HG03025 (cell line): Measurements from ENCODE around the gene SELENOV.
A peak's percentile ranks its signal among the peaks of the same experiment; 100 is the strongest.
"Not testable (repeated sequence)": the region's sequence is repeated elsewhere in the genome, so short reads cannot be mapped to it uniquely, and the experiment has no call there.

Source experiments
- ATAC-seq: cut with Tn5 transposase; IDR thresholded peaks from one replicate; pipeline ENCODE4 v1.9.1; 2021; ENCODE audit warnings: mild to moderate bottlenecking, moderate library complexity; ENCODE audit not compliant: unreplicated experiment, low FRiP score

SELENOV gene, protein sequence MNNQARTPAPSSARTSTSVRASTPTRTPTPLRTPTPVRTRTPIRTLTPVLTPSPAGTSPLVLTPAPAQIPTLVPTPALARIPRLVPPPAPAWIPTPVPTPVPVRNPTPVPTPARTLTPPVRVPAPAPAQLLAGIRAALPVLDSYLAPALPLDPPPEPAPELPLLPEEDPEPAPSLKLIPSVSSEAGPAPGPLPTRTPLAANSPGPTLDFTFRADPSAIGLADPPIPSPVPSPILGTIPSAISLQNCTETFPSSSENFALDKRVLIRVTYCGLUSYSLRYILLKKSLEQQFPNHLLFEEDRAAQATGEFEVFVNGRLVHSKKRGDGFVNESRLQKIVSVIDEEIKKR

DNA sequence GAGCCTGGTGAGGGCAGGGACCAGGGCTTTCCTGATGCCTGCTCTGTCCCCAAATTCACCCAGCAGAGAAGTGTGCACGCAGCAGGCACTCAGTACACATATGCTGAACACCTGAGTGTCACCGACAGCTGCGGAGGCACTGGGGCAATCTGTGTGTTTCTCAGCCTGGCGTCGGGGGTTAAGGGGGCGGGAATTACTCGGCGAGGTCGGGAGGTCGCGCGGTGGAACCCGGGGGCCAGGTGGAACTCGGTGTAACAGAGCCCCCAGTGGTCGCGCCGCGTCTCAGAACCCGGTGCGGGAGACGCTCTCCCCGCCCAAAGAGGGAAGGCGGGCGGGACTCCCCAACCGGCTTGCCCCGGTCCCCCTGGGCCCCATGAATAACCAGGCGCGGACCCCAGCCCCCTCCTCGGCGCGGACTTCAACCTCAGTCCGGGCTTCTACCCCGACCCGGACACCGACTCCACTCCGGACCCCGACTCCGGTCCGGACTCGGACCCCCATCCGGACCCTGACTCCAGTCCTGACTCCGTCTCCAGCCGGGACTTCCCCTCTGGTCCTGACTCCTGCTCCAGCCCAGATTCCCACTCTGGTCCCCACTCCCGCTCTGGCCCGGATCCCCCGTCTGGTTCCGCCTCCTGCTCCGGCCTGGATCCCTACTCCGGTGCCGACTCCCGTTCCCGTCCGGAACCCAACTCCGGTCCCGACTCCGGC is at the start of gene SELENOV:
Gene SELENOV, plus strand, starts transcription at position 300 of the 711 bp plus-strand sequence. Its CDS starts 74 bp downstream, at position 374.
- no peak for ATAC-seq

DNA sequence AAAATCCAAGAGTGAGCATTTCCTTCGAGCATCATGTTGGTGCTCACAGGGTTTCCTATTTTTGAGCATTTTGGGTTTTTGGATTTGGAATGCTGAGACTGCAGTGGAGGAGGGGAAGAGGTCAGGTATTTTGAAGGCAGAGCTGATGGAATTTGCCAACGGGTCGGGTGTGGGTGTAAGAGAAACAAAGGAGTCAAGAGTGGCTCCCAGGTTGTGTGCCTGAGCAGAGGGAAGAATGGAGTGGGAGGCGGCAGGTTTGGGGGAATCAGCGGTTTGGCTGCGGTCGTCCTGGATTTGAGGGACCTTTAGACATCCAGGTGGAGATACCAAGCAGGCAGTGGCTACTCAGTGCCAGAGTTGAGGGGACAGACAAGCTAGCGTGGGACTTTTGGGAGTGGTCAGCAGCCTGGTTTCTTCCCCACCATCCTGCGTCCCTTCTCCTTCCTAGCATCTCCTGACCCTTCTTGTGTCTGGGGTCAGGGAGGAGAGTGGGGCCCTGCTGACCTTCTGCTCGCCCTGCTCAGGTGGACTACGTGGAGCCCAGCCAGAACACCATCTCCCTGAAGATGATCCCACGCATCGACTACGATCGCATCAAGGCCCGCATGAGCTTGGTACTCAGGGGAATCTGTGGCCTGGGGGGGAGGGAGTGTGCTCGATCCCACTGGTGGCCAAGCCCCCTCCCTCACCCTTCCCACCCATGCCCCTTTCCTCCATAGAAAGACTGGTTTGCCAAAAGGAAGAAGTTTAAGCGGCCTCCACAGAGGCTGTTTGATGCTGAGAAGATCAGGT is 48.8 kb upstream of the SELENOV start:
- no peak for ATAC-seq

DNA sequence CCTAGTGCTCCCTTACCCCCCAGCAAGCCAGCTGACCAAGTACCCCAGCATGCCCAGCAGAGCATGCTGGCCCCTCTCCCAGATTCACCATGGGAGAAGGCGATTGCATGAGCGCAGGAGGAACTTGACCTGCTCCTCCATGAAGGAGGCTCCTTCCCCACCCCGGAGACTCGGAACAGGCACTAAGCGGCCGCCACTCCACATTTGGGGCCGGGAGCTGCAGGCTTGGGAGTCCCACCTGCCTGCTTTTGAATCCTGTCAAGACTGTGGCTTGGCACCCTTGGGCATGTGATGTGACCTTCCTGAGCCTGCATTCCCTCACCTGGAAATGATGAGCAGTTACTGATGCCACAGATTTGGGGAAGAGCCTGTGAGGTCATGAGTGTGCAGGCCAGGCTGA is 47.0 kb upstream of the SELENOV start:
- ATAC-seq, result no peak

DNA sequence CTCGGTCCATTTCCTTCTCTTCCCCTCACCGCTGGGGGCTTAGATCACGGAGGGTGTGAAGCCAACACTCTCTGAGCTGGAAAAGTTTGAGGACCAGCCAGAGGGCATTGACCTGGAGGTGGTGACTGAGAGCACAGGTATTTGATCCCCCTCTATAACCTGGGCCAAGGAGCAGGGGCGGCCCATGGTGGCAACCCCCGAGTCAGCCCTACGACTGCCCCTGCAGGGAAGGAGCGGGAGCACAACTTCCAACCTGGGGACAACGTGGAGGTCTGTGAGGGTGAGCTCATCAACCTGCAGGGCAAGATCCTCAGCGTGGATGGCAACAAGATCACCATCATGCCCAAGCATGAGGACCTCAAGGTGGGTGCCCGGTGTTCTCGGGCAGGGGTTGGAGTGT is 45.9 kb upstream of the SELENOV start:
- ATAC-seq, result no peak

DNA sequence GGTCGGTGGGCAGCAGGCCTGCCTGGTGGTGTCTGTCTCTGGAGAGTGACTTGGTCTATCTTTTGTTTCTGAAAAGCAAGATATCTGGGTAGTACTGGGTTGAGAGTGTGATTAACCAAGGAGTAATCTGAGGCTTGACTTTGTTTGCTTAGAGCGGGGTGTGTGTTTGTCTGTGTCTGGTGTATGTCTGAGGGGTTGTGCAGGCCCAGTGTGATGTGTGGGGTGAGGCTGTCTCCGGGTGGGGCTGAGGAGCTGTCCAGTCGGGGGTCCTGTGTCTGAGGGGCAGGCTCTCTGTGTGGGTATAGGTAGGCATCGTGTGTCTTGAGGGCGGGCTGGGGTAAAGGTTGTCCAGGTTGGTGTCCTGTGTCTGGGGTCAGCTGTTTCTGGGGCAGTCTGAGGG is 45.4 kb upstream of the SELENOV start:
- ATAC-seq, result no peak

DNA sequence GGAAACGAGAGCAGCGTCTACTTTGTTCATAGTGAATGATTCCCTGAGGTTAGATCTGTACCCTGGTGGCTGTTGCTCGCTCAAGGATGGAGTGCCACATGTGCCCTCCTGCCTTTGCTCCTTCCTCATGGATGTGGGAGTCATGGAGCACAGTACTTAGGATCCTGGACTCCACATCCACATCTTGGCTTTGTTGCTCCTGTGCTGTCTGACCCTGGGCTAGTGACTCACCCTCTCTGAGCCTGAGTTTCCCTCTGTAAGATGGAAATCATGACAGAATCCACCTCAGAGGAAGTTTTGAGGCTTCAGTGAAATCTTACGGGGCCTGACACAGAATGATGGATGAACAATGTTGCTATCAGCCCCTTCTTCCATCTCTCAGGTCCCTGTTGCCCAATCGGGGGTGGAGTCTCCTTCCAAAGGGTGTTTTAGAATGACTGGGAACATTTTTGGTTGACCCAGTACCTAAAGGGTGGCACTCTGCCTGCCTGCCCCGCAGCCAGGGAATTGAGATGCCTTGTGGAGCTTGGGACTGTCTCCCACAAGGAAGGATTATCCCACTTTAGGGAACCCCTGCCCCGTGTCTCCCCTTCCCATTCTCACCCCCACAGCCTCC is 44.1 kb upstream of the SELENOV start:
- no peak for ATAC-seq

DNA sequence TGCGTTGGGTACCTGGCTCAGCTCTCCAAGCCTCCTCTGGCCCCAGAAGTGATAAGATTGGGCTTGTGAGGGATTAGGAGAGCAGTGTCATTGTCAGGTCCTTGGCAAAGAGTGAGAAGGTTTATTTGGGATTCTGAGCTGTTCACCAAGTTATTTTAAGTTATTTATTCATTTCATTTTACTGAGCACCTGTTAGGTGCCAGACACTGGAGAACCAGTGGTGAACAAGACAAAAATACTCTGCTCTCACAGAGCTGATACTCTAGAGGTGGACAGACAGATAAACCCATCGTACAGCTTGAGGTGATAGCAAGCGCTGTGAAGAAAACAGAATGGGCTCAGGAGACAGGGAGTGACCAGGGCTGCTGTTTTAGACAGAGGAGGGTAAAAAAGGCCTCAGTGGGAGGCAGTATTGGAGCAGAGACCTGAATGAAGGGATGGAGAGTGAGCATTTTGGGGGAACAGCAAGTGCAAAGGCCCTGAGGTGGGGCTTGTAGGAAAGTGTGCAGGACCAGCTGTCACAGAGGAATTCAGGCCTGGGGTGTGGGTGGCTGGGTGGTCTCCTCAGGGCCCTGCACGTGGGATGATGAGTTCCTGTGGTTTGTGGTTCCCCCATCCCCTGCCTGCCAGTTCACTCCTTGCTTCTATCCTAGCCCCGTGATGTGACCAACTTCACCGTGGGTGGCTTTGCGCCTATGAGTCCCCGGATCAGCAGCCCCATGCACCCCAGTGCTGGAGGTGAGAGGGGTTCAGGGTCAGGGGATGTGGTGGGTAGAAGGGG is 43.0 kb upstream of the SELENOV start:
- ATAC-seq, result no peak

DNA sequence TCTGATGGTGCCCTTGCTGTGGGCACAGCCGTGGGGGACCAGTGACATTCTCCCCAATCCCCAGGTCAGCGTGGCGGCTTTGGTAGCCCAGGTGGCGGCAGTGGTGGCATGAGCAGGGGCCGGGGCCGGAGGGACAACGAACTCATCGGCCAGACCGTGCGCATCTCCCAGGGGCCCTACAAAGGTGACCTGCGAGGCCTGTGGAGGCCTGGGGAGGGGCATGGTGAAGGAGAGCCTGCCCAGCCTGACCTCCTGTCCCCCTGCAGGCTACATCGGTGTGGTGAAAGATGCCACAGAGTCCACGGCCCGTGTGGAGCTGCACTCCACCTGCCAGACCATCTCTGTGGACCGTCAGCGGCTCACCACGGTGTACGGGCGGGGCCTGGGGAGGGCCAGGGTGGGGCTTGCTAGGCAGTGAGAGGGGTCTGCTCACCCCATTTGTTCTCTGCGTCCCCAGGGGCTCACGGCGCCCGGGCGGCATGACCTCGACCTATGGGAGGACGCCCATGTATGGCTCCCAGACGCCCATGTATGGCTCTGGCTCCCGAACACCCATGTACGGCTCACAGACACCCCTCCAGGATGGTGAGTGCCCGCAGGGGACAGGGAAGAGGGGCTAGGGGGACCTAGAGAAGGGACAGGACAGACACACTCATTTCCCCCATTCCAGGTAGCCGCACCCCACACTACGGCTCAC is 42.0 kb upstream of the SELENOV start:
- ATAC-seq, result no peak

DNA sequence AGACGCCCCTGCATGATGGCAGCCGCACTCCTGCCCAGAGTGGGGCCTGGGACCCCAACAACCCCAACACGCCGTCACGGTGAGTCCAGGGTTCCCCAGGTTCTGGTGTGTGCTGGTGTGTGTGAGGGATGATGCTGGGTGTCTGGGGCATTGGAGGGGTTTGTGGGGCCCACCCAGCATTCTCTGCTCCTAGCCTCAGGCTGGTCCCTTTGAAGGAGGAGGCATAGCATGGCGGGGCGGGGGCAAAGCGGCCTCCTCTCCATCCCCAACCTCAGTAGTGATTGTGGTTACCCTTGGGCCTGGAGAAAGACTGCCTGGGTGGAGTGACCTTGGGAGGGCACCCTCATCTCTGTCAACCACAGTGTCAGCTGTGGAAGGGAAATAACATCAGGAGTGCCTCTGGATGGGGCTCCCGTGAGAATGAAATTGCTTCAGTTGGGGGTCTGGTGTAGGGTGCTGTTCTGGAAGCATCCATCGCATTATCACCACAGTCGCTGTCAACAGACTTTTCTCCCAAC is 41.4 kb upstream of the SELENOV start:
- no peak for ATAC-seq

DNA sequence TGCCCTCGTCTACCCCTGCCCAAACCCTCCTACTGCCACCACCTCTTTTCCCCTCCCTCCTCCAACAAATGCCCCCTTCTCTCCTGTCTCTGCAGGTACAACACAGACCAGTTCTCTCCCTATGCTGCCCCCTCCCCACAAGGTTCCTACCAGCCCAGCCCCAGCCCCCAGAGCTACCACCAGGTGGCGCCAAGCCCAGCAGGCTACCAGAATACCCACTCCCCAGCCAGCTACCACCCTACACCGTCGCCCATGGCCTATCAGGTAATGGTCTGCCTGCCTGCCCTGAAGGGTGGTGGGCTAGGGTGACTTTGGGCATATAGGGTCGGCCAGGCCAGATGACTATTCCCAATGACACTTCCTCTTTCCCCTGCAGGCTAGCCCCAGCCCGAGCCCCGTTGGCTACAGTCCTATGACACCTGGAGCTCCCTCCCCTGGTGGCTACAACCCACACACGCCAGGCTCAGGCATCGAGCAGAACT is 40.8 kb upstream of the SELENOV start:
- ATAC-seq, result no peak

DNA sequence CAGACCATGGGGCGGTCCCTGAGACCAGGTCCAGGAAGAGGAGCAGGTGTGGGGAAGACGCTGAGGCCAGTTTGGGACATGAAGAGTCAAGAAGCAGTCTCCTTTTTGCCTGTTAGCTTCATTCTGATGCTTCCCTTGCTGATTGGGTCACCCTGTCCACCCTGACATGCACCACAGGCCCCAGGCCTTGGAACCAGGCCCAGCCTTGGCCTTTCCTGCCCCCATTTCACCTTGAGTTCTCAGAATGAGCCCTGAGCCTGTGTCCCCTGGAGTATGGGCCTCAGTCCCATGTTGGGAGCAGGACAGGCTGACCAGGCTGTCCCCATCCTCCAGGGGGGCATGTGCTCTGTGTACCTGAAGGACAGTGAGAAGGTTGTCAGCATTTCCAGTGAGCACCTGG is 39.2 kb upstream of the SELENOV start:
- ATAC-seq, result no peak

DNA sequence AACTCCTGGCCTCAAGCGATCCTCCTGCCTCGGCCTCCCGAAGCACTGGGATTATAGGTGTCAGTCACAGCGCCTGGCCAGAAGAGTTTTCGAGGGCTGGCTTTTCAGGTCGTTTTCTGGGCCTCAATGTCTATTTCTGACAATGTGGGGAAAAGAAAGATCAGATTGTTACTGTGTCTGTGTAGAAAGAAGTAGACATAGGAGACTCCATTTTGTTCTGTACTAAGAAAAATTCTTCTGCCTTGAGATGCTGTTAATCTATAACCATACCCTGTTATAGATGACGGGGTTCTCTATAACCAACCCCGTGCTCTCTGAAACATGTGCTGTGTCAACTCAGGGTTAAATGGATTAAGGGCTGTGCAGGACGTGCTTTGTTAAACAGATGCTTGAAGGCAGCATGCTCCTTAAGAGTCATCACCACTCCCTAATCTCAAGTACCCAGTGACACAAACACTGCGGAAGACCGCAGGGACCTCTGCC is 35.6 kb upstream of the SELENOV start:
- ATAC-seq, result not testable (repeated sequence)

DNA sequence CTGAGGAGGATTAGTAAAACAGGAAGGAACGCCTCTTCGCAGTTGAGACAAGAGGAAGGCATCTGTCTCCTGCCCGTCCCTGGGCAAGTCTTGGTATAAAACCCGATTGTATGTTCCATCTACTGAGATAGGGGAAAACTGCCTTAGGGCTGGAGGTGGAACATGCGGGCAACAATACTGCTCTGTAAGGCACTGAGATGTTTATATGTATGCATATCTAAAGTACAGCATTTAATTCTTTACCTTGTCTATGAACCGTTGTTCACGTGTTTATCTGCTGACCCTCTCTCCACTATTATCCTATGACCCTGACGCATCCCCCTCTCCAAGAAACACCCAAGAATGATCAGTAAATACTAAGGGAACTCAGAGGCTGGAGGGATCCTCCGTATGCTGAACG is 35.0 kb upstream of the SELENOV start:
- no peak for ATAC-seq

DNA sequence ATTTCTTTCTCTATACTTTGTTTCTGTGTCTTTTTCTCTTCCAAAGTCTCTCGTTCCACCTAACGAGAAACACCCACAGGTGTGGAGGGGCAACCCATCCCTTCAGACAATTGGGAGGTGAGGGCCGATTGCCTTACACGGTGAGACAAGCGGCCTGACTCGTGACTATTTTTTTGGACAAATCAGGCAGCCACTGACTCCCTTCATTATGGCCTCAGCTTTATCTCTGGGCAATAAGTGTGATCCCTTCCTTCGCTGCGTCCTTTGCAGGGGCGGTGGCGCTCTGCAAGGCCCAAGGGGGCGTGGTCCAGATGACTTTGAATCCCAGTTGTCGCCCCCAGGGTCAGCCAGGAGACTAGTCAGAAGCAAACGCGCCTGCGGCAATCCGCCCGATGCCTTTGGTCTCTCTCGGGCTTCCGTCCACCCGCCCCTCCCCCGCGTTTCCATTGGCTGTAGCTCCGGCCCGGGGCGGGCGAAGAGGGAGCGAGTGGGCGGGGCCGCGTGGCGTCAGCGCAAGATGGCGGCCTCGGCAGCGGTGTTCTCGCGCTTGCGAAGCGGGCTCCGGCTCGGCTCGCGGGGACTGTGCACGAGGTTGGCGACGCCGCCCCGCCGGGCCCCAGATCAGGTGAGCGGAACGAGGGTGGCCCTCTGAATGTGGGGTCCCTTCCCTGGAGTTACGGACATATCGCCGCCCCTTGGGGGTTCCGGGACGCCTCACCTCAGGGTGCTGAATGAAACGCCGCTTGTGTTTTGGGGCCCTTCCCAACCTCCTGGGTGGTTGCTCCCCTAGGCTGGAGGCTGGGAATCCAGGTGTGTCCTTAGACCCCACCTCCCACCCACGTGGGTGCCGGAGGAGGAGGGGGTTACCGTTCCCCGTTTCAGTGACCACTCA is 34.4 kb upstream of the SELENOV start, which contains the start of gene TIMM50:
Gene TIMM50, plus strand, starts transcription at position 502 of the 892 bp plus-strand sequence. Its CDS starts 16 bp downstream, at position 518.
- peak; percentile 54 for ATAC-seq

DNA sequence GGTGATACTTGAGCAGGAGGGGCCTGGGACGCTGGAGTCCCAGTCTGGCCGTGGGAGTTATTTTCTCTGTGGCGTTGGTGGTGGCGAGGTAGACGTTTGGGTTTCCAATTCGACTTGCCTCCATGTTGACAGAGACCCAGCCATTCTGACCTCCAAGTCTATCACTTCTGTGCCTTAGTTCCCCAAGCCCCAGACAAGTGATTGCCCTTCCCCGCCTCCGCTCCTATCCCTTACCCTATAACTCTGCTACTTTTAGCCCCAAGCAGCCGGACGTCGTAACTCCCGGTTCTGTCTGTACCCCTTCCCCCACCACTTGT is 33.8 kb upstream of the SELENOV start:
- no peak for ATAC-seq

DNA sequence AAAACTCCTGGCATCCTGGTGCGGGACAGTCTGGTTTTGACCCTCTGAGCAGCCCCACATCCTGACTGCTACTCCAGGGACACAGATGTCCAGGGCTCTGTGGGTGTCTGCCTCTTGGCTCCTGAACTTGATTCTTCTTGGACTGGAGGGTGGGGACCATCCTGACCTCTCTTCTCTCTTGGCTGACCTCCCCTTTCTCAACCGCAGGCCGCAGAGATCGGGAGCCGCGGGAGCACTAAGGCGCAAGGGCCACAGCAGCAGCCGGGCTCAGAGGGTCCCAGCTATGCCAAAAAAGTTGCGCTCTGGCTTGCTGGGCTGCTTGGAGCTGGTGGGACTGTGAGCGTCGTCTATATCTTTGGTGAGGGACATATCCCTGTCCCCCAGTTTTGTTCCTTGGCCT is 33.3 kb upstream of the SELENOV start:
- ATAC-seq, result no peak

DNA sequence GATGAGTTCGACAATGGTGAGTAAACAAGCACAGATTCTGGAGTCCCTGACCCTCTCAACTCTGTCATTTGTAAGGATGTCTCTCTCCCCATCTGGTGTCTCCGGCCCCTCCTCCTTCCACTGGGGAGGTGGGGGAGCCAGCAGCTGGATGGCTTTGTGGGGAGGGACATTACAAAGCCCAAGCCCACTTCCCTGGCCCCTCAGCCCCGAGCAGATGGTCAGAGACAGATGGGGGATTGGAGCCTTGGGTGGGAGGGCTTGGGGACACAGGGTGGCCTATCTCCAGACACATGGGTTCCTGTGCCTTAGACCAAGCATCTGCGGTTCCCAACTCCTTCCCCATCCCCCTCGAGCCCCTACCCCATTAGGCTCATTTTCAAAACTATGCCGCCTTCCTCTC is 31.8 kb upstream of the SELENOV start:
- ATAC-seq, result no peak

DNA sequence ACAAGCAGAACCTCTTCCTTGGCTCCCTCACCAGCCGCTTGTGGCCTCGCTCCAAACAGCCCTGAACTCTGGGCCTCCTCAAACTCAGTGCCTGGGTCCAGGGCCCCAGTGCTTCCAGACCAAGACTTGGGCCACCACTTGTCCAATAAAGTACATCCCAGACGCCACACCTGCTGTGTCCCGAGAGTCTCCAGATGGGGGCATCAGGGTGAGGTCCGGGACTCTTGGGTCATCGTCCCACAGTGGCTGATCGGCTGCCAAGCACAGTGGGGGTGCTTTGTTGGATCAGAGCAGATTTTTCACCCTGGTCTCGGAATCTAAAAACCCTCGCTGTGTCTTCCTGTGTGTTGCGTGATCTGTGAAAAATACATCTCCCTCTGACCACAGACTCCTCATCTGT is 25.2 kb upstream of the SELENOV start:
- ATAC-seq, result no peak
